ENCODE data around the gene ADAM33.

ADAM33 gene

DNA sequence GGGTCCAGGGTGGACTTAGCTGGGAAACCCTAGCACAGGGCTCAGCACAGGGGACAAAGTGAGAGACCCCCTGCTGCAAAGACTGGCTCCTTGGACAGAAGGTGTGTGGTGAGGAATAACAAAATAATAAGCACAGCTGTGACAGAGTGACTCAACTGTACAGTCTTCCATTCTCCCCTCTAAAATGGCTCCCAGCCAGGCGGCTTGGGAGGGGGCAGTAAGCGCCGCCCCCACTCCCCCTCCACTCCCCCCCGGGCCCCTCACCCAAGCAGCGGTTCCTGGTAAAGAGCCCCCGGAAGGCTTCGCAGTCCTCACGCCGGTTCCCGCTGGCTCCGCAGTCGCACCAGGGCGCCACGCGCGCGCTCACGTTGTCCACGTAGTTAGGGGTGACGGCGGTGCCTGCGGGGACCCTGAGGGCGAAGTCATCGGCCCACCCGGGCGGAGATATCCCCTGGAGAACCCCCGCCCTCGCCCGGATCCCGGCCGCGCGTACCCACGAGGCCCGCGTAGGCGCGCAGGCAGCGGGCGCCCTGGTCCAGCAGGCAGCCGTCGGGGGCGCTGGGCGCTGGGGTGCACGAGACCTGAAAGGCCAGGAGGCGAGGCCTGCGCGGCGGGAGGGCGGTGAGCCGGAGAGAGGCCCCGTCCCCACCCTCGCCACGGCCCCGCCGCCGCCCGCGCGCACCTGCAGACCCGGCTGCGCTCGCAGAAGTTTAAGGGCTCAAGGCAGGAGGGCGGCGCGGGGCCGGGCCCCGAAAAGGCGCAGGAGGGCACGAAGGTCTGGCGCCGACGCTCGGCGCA lies 21.3 kb downstream of the ADAM33 start:
- TF ChIP-seq GATA3 (IDR thresholded peaks at IDR 0.05; ENCODE audit: low read depth, low read length) (no peak), GATA2 (IDR thresholded peaks at IDR 0.05; ENCODE audit: low read depth, low read length) (no peak)

DNA sequence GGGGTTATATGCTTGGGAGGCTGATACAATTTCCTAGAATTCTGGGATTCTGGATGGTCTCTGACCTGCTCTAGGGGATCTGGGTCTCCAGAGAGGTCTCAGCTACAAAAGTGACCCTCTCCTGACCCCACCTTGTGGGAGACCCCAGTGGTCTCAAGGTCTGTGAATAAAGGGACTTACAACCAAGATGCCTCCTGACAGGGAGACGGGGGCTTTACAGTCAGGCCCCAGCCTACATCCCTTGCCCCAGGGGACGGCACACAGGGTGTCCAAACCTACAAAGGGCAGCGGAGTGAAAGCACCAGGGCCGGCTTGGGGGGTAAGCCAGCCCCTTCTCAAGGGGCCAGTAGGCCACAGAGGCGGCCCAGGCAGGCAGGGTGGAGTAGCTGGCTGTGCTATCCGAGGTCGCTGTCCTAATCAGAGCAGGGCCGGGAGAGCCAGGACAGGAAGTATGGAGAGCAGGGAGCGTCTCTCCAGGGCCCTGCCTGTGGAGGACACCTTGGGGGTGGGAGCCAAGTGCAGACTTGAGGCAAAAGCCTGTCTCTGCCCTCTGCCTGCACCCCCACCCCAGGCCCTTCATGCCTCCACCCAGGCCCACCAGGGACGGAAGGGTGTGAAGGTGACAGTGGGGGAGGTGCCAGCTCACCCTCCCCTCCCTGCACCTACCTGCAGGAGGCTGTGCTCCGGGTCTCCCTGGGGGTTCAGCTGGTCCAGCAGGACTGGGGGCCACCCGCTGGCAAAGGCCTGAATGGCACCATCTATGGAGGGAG lies 22.1 kb downstream of the ADAM33 start:
- TF ChIP-seq GATA2 (IDR thresholded peaks at IDR 0.05; ENCODE audit: low read depth, low read length) (no peak), GATA3 (IDR thresholded peaks at IDR 0.05; ENCODE audit: low read depth, low read length) (no peak)

DNA sequence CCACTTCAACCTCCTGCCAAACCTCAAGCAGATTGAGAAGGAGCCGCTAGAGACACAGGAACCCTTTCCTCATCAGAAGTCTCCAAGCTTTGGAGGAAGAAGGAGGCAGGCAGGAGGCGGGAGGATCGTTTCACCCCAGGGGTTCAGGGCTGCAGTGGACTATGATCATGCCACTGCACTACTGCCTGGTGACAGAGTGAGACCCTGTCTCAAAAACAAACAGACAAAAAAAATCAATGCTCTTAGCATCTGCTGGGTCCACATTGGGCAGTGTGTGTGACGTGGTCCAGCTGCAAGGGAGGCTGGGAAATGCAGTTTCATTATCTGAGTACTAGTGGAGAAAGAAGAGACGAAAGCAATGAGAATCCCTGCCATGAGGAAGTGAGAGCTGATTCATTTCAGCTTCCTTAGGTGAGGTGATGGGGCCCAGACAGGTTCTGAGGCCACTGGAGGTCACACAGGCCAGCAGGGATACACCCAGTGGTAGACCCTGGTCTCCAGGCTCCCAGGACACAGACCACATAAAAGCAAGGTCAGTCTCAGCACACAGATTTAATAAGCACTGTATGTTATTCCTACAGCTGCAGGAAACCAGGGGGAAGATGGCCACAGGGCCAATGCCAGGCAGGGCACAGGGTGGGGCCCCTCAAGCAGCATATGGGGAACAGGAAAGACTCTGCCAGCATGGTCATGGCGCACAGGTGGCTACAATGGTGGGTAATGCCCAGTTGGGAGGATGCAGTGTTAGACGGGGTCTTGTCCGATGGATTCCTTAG lies 22.9 kb downstream of the ADAM33 start:
- no peak for TF ChIP-seq GATA2 (IDR thresholded peaks at IDR 0.05; ENCODE audit: low read depth, low read length)
- no peak for TF ChIP-seq GATA3 (IDR thresholded peaks at IDR 0.05; ENCODE audit: low read depth, low read length)

GRCh38 chr20:3658019-3658715 lies 23.6 kb downstream of the ADAM33 start:
- TF ChIP-seq GATA2 (IDR thresholded peaks at IDR 0.05; ENCODE audit: low read depth, low read length) (no peak), GATA3 (IDR thresholded peaks at IDR 0.05; ENCODE audit: low read depth, low read length) (no peak)

DNA sequence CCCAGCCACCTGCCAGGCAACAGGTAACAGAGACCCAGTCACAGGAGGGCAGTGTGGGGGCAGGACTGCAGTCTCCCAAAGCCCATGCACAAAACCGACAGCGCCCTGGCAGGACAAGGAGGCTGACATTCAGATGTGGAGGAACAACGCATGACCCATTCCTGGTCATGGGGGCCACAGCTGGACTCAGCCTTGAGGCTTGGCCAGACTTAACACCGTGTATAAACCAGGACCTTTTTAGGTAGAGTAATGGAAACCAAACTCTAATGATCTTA lies 26.7 kb downstream of the ADAM33 start:
- TF ChIP-seq GATA2 (IDR thresholded peaks at IDR 0.05; ENCODE audit: low read depth, low read length) (no peak), GATA3 (IDR thresholded peaks at IDR 0.05; ENCODE audit: low read depth, low read length) (no peak)

DNA sequence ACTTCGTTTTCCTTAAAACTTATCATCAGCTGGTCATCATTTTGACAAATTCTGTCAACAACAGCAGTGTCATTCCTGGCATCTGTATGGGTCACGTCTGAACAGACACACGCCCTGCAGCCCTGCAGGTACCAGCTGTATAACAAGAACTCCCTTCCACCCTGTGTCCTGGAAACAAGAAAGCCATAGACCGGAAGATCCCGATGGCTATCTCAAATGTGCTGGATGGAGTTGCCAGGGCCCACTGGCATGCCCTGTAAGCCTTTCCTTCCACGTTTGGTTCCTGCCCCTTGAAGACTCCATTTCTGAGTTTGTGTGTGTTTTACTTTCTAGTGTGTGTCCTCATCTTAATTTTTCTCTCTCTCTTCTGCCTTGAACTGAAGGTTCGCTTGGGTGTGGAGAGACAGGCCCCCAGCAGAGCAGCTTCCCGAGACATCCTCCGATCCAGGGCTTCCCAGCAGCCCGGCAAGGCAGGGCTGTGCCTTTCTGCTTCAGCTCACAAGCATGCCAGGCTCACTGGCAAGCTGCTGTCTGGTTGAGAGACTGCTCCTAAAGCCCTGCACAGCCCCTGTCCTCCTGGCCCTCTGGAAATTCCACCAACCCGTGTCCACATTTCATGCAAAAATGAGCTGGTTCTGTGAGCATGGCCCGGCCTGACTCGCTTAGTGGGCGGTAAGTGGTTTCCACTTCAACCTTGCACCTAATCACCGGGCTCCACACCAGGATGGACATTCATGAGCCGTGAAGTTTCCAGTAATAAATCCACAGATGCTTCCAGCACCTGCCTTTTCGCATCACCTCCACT lies 27.3 kb downstream of the ADAM33 start:
- TF ChIP-seq GATA2 (IDR thresholded peaks at IDR 0.05; ENCODE audit: low read depth, low read length) (no peak), GATA3 (IDR thresholded peaks at IDR 0.05; ENCODE audit: low read depth, low read length) (no peak)

GRCh38 chr20:3653921-3654320 lies 27.9 kb downstream of the ADAM33 start:
- TF ChIP-seq GATA2 (IDR thresholded peaks at IDR 0.05; ENCODE audit: low read depth, low read length) (no peak), GATA3 (IDR thresholded peaks at IDR 0.05; ENCODE audit: low read depth, low read length) (no peak)

GRCh38 chr20:3652676-3653596 lies 28.9 kb downstream of the ADAM33 start:
- TF ChIP-seq GATA2 (IDR thresholded peaks at IDR 0.05; ENCODE audit: low read depth, low read length) = no peak
- no peak for TF ChIP-seq GATA3 (IDR thresholded peaks at IDR 0.05; ENCODE audit: low read depth, low read length)

GRCh38 chr20:3652221-3652620 lies 29.6 kb downstream of the ADAM33 start:
- TF ChIP-seq GATA2 (IDR thresholded peaks at IDR 0.05; ENCODE audit: low read depth, low read length) (no peak), GATA3 (IDR thresholded peaks at IDR 0.05; ENCODE audit: low read depth, low read length) (no peak)

GRCh38 chr20:3651204-3651962 lies 30.4 kb downstream of the ADAM33 start:
- TF ChIP-seq GATA2 (IDR thresholded peaks at IDR 0.05; ENCODE audit: low read depth, low read length) (no peak), GATA3 (IDR thresholded peaks at IDR 0.05; ENCODE audit: low read depth, low read length) (no peak)

DNA sequence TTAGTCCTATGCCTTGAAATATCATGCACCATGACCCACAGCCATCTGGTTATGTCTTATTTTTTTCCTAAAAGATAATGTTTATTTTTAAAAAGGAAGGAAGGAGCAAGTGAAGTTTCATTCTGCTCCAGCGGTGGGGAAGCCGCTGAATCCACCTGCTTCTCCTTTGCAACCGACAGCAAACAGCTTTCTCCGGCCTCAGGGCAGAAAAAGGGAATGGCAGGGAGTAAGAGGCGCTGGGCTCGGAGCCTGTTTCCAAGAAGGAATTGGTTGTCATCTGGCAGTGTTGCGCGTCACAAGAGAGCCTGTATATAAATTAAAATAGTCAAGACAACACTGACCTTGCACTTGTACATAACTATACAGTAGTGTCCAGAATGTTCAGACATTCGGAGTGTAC lies 32.9 kb downstream of the ADAM33 start:
- no peak for TF ChIP-seq GATA3 (IDR thresholded peaks at IDR 0.05; ENCODE audit: low read depth, low read length)
- TF ChIP-seq GATA2 (IDR thresholded peaks at IDR 0.05; ENCODE audit: low read depth, low read length) = no peak

DNA sequence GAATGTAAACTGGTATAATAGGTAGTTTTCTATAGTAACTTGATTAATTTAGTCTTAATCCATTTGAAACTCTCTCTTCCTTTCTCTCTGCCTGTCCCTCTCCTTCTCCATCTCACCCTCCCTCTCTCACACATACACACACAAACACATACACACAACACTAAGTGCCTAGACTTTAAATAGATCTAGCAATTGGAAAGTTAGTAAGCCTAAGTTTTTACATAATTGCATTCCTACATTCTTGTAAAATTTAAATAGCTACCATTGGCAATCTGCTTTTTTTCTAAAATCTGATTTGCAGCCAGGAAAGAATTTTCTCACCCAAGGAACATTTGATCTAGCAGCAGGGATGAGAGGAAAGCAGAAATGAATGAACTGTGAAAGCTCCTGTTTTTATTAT lies 34.3 kb downstream of the ADAM33 start:
- TF ChIP-seq GATA2 (IDR thresholded peaks at IDR 0.05; ENCODE audit: low read depth, low read length) = no peak
- TF ChIP-seq GATA3 (IDR thresholded peaks at IDR 0.05; ENCODE audit: low read depth, low read length) = no peak
